GM21737 (cell line): ENCODE measurements around the gene SLC25A41.

Experiments
- ATAC-seq: cut with Tn5 transposase; IDR thresholded peaks from one replicate; pipeline ENCODE4 v1.9.1; 2021; ENCODE audit warnings: mild to moderate bottlenecking, moderate library complexity; ENCODE audit not compliant: unreplicated experiment

Gene SLC25A41

GRCh38 chr19:6376512-6377190 is 56.9 kb downstream of the SLC25A41 start:
- no peak for ATAC-seq
